IMR-90 (cell line): Measurements from ENCODE around the gene DNMT3L. TPM values are rescaled to one million over a fixed set of nuclear protein-coding genes. Genes with fewer than 3 reads are reported as not detected.

Experiments
- ATAC-seq: fragments of 200-7000 bp; cut with Tn5 transposase; 2 replicates; pipeline ENCODE4 v1.9.1; 2020; ENCODE audit warnings: low read depth, mild to moderate bottlenecking, moderate library complexity
- BruUV-seq: library from RNA; stranded (reverse); fragments of 400-500 nt; replicated peaks from 2 replicates; lab custom pipeline; 2021; lab: Mats Ljungman, UMichigan
- CTCF ChIA-PET: fragments of 300-600 bp; formaldehyde crosslinking; extraction: SDS; loops from one replicate; lab custom pipeline; 2021; ENCODE audit warnings: antibody characterized with exemption; lab: Yijun Ruan, JAX
- POLR2A ChIA-PET: fragments of 300-600 bp; sonication (Branson Sonifier 250); formaldehyde crosslinking; loops from one replicate; lab custom pipeline; 2022; ENCODE audit warnings: antibody characterized with exemption; ENCODE audit not compliant: unreplicated experiment; lab: Charles Lee
- DNase-seq: peaks from one replicate; pipeline ENCODE4 v3.0.0; 2013
- H2AFZ ChIP-seq: replicated peaks from 2 replicates; pipeline ENCODE3; 2013; ENCODE audit warnings: low read length, mild to moderate bottlenecking; ENCODE audit not compliant: poor library complexity
- H2AK5ac ChIP-seq: 2 replicates; pipeline ENCODE4 v1.6.1; 2013; ENCODE audit warnings: low read depth, low read length, inconsistent platforms
- H2AK9ac ChIP-seq: replicated peaks from 2 replicates; pipeline ENCODE3; 2013; ENCODE audit warnings: mild to moderate bottlenecking, low read depth, low read length, moderate library complexity; ENCODE audit not compliant: poor library complexity
- H2BK120ac ChIP-seq: 2 replicates; pipeline ENCODE4 v1.6.1; 2013; ENCODE audit warnings: low read depth, low read length, inconsistent platforms
- H2BK15ac ChIP-seq: 3 replicates; pipeline ENCODE4 v1.6.1; 2013; ENCODE audit warnings: low read depth, low read length, inconsistent platforms
- H2BK20ac ChIP-seq: 2 replicates; pipeline ENCODE4 v1.6.1; 2013; ENCODE audit warnings: low read depth, mild to moderate bottlenecking, inconsistent platforms, low read length, moderate library complexity
- H2BK5ac ChIP-seq: 2 replicates; pipeline ENCODE4 v1.6.1; 2013; ENCODE audit warnings: mild to moderate bottlenecking, low read depth, low read length, inconsistent platforms; ENCODE audit not compliant: poor library complexity, severe bottlenecking
- H3K14ac ChIP-seq: replicated peaks from 2 replicates; pipeline ENCODE4 v1.6.1; 2013; ENCODE audit warnings: low read depth, low read length, inconsistent platforms
- H3K18ac ChIP-seq: 2 replicates; pipeline ENCODE4 v1.6.1; 2013; ENCODE audit warnings: low read depth, low read length, control low read depth
- H3K23ac ChIP-seq: 2 replicates; pipeline ENCODE4 v1.6.1; 2013; ENCODE audit warnings: low read depth, low read length, inconsistent platforms
- H3K27ac ChIP-seq: 2 replicates; pipeline ENCODE4 v1.5.1; 2013; ENCODE audit warnings: mild to moderate bottlenecking, control low read depth, low read length; ENCODE audit not compliant: insufficient read depth
- H3K27me3 ChIP-seq: 2 replicates; pipeline ENCODE4 v1.6.1; 2013; ENCODE audit warnings: low read length; ENCODE audit not compliant: control insufficient read depth, insufficient read depth
- H3K36me3 ChIP-seq: 2 replicates; pipeline ENCODE4 v1.6.1; 2013; ENCODE audit warnings: low read length, mixed read lengths; ENCODE audit not compliant: control insufficient read depth, insufficient read depth
- H3K4ac ChIP-seq: 2 replicates; pipeline ENCODE4 v1.6.1; 2013; ENCODE audit warnings: low read depth, low read length, inconsistent platforms
- H3K4me1 ChIP-seq: 2 replicates; pipeline ENCODE4 v1.6.1; 2013; ENCODE audit warnings: low read length, mixed read lengths; ENCODE audit not compliant: control insufficient read depth, insufficient read depth
- H3K4me2 ChIP-seq: 2 replicates; pipeline ENCODE4 v1.6.1; 2013; ENCODE audit warnings: low read depth, mild to moderate bottlenecking, control low read depth, low read length, moderate library complexity
- H3K4me3 ChIP-seq: 2 replicates; pipeline ENCODE4 v1.5.1; 2013; ENCODE audit warnings: low read depth, mild to moderate bottlenecking, control low read depth, low read length, moderate library complexity; ENCODE audit not compliant: insufficient read depth
- H3K56ac ChIP-seq: 2 replicates; pipeline ENCODE4 v1.6.1; 2013; ENCODE audit warnings: low read length, inconsistent platforms; ENCODE audit not compliant: insufficient read depth; ENCODE audit errors: extremely low read depth
- H3K79me1 ChIP-seq, 2 experiments: 2 replicates each; pipeline ENCODE4 v1.6.1; 2013; ENCODE audit warnings: low read length in 2 of 2, inconsistent platforms in 1 of 2, low read depth in 1 of 2
- H3K9ac ChIP-seq: 2 replicates; pipeline ENCODE4 v1.6.1; 2013; ENCODE audit warnings: low read depth, low read length, control low read depth
- H3K9me1 ChIP-seq: 2 replicates; pipeline ENCODE4 v1.6.1; 2013; ENCODE audit warnings: low read length, inconsistent platforms; ENCODE audit not compliant: insufficient read depth
- H3K9me3 ChIP-seq: 2 replicates; pipeline ENCODE4 v1.6.1; 2013; ENCODE audit warnings: low read length; ENCODE audit not compliant: control insufficient read depth, insufficient read depth
- H4K20me1 ChIP-seq: 2 replicates; pipeline ENCODE4 v1.6.1; 2013; ENCODE audit warnings: low read length, inconsistent platforms; ENCODE audit not compliant: insufficient read depth
- H4K5ac ChIP-seq: 2 replicates; pipeline ENCODE4 v1.6.1; 2013; ENCODE audit warnings: mild to moderate bottlenecking, low read depth, low read length, control low read depth
- H4K8ac ChIP-seq, 2 experiments: 2 replicates each; pipeline ENCODE4 v1.6.1; 2013; ENCODE audit warnings: low read depth in 2 of 2, low read length in 2 of 2, control low read depth in 1 of 2, inconsistent platforms in 1 of 2
- H4K91ac ChIP-seq: 2 replicates; pipeline ENCODE4 v1.6.1; 2013; ENCODE audit warnings: low read depth, low read length, inconsistent platforms; ENCODE audit not compliant: insufficient read depth
- BHLHE40 ChIP-seq: fragments of 150-350 bp; IDR thresholded peaks from 2 replicates; pipeline ENCODE4 v1.6.1; 2016; ENCODE audit warnings: mild to moderate bottlenecking, low read depth, low read length
- CEBPB ChIP-seq: IDR thresholded peaks from 2 replicates; pipeline ENCODE4 v1.6.1; 2012; ENCODE audit warnings: low read depth, low read length, improper control_type of control experiment
- CHD1 ChIP-seq: IDR thresholded peaks from 2 replicates; pipeline ENCODE4 v1.6.1; 2012; ENCODE audit warnings: low read depth, low read length, improper control_type of control experiment
- FOS ChIP-seq: fragments of 150-350 bp; IDR thresholded peaks from 2 replicates; pipeline ENCODE4 v1.6.1; 2016; ENCODE audit warnings: low read depth, low read length
- MAFK ChIP-seq: IDR thresholded peaks from 2 replicates; pipeline ENCODE4 v1.6.1; 2012; ENCODE audit warnings: low read depth, low read length, improper control_type of control experiment
- MAZ ChIP-seq: IDR thresholded peaks from 2 replicates; pipeline ENCODE4 v1.6.1; 2012; ENCODE audit warnings: low read depth, mild to moderate bottlenecking, low read length, improper control_type of control experiment, moderate library complexity, borderline replicate concordance
- MXI1 ChIP-seq: IDR thresholded peaks from 2 replicates; pipeline ENCODE4 v1.6.1; 2012; ENCODE audit warnings: low read depth, mild to moderate bottlenecking, low read length, moderate library complexity, borderline replicate concordance
- NFE2L2 ChIP-seq: fragments of 150-350 bp; IDR thresholded peaks from 2 replicates; pipeline ENCODE4 v1.6.1; 2016; ENCODE audit warnings: low read depth, mild to moderate bottlenecking, low read length
- POLR2A ChIP-seq: IDR thresholded peaks from 2 replicates; pipeline ENCODE4 v1.6.1; 2012; ENCODE audit warnings: mild to moderate bottlenecking, low read depth, low read length
- RAD21 ChIP-seq: IDR thresholded peaks from 2 replicates; pipeline ENCODE4 v1.6.1; 2012; ENCODE audit warnings: low read length, improper control_type of control experiment
- RCOR1 ChIP-seq: IDR thresholded peaks from 2 replicates; pipeline ENCODE4 v1.6.1; 2012; ENCODE audit warnings: mild to moderate bottlenecking, low read length, improper control_type of control experiment; ENCODE audit not compliant: insufficient replicate concordance
- RFX5 ChIP-seq: IDR thresholded peaks from 2 replicates; pipeline ENCODE4 v1.8.0; 2012; ENCODE audit warnings: low read depth, mild to moderate bottlenecking, low read length, moderate library complexity
- WGBS, 2 experiments: methylation state at CpG; one replicate each; pipeline versions ENCODE4 v1.1.5 to v1.1.7; 2013; ENCODE audit warnings: missing lambda C conversion rate in 2 of 2; ENCODE audit not compliant: insufficient read length in 1 of 2; ENCODE audit errors: extremely low coverage in 2 of 2; 5-methylcytosine and 5-hydroxymethylcytosine counted together
- dilution Hi-C: fragments of 300-500 bp; cut with HindIII; formaldehyde crosslinking; loops from one replicate; pipeline ENCODE4 v1.14.3; 2018; ENCODE audit warnings: low sequenced_read_pairs; ENCODE audit not compliant: unreplicated experiment
- in situ Hi-C: fragments of 300-500 bp; cut with MboI; formaldehyde crosslinking; loops from 3 replicates; pipeline ENCODE4 v1.14.3; 2019; ENCODE audit warnings: low sequenced_read_pairs, inconsistent platforms, mixed read lengths
- intact Hi-C: fragments of 100-400 bp; cut with micrococcal nuclease; formaldehyde crosslinking; loops from 2 replicates; pipeline ENCODE4 v1.10.0; 2022
- polyA plus RNA-seq, 3 experiments: library from polyadenylated mRNA; depleted of rRNA; stranded (reverse); fragments of >200 nt; gene quantifications; 2 replicates each; pipeline ENCODE4 v1.2.3, GENCODE V29; 2012; ENCODE audit warnings: low replicate concordance in 1 of 3
- total RNA-seq: library from RNA; depleted of rRNA; stranded (reverse); fragments of >200 nt; gene quantifications from 2 replicates; pipeline ENCODE4 v1.2.3, GENCODE V29; 2012
- TF ChIP-seq, protein P1 (sequence below): conservative IDR thresholded peaks from 2 replicates; pipeline ENCODE4 v1.5.1; 2012; ENCODE audit warnings: mild to moderate bottlenecking, low read depth, low read length, improper control_type of control experiment
- TF ChIP-seq, protein P2 (sequence below): fragments of 150-350 bp; IDR thresholded peaks from 2 replicates; pipeline ENCODE4 v1.6.1; 2016; ENCODE audit warnings: low read depth, mild to moderate bottlenecking, low read length, moderate library complexity, borderline replicate concordance
- TF ChIP-seq, protein P3 (sequence below): fragments of 150-350 bp; IDR thresholded peaks from 2 replicates; pipeline ENCODE4 v1.6.1; 2017; ENCODE audit warnings: mild to moderate bottlenecking, antibody characterized with exemption, low read length, low read depth

DNMT3L gene
- total and polyA plus RNA-seq, 2 of the 4 experiments (the other 2 are of a cell fraction), result not detected

DNA sequence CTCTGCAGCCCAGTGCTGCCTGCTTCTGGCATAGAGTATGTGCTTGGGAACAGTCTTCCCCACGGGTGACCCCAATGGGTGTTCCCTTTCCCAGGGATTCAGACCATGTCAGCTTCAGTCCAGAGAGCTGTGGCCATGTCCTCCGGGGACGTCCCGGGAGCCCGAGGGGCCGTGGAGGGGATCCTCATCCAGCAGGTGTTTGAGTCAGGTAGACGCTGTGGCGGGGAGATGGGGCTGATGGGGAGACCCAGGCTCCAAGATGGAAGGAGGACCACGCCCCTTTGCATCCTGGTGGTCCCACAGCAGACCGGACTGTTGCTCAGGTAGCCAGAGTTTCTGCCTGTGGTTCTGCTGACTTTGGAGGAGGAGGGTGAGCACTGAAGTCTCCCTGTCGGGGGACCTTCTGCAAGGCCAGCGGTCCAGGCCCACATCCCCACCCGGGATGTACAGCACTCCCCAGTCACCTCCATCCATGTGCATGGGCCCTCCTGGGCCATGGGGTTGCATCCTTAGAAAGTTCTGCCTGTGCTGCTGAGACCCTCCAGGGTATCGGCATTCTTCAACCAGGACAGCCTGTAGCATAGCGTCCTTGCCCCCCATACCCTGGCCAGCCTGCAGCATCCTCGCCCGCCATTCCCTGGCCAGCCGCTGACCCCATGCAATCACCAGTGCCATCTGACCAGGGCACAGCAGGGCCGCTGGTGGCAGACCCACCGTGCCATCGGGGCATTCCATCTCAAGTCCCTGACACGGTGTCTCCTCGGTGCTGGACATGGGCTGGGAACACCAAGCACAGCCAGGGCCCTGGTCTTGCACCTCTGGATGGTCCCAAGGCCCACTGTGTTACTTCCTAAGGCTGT is 26.8 kb upstream of the DNMT3L start:
- H3K56ac ChIP-seq, result no peak overlapping the region
- no peak overlapping the region for H2AK5ac ChIP-seq
- peaks cover 4% of the 10 kb centered on the region; the same call in 1 of the 2 replicates for H3K4me1 ChIP-seq
- no peak overlapping the region for H2AK9ac ChIP-seq
- no peaks in the 10 kb centered on the region for H4K20me1 ChIP-seq
- no peak overlapping the region for H4K8ac ChIP-seq
- no peak overlapping the region for H3K14ac ChIP-seq
- no peak overlapping the region for H2BK20ac ChIP-seq
- CTCF ChIA-PET, result no interaction called here
- H3K4me2 ChIP-seq, result no peak overlapping the region
- intact Hi-C loops (no loop called here), dilution Hi-C loops (no loop called here), in situ Hi-C loops (no loop called here)
- H2BK5ac ChIP-seq, result no peak overlapping the region
- no TSS peak for BruUV-seq
- H4K5ac ChIP-seq, result no peak overlapping the region
- no peak overlapping the region for H3K9ac ChIP-seq
- no peak overlapping the region for H2BK120ac ChIP-seq
- no peak overlapping the region for H2BK15ac ChIP-seq
- DNase-seq (no peak), ATAC-seq (no peak)
- no peak overlapping the region for H3K4me3 ChIP-seq
- H3K27me3 ChIP-seq, result peaks cover 26% of the 10 kb centered on the region; the same call in 1 of the 2 replicates
- no peak overlapping the region for H3K23ac ChIP-seq
- no peaks in the 10 kb centered on the region for H3K36me3 ChIP-seq
- no peak overlapping the region for H3K18ac ChIP-seq
- H3K4ac ChIP-seq, result no peak overlapping the region
- WGBS, 2 experiments, result 77% methylated on average over 13 of the region's 23 CpGs; no CpG with 5 or more reads in 1 of the 2 experiments
- POLR2A ChIA-PET, result no interaction called here
- H3K27ac ChIP-seq, result no peak overlapping the region
- H3K79me1 ChIP-seq, result no peaks in the 10 kb centered on the region
- no peaks in the 10 kb centered on the region for H3K9me1 ChIP-seq
- no peak overlapping the region for H4K91ac ChIP-seq
- H2AFZ ChIP-seq, result peak overlapping the region; percentile 21
- no peaks in the 10 kb centered on the region for H3K9me3 ChIP-seq
- TF ChIP-seq MAFK (no peak), MXI1 (no peak), BHLHE40 (no peak), CEBPB (no peak), CHD1 (no peak), RAD21 (no peak), FOS (no peak), POLR2A (no peak), NFE2L2 (no peak), RFX5 (no peak), RCOR1 (no peak), MAZ (no peak)
- TF ChIP-seq, protein P1, sequence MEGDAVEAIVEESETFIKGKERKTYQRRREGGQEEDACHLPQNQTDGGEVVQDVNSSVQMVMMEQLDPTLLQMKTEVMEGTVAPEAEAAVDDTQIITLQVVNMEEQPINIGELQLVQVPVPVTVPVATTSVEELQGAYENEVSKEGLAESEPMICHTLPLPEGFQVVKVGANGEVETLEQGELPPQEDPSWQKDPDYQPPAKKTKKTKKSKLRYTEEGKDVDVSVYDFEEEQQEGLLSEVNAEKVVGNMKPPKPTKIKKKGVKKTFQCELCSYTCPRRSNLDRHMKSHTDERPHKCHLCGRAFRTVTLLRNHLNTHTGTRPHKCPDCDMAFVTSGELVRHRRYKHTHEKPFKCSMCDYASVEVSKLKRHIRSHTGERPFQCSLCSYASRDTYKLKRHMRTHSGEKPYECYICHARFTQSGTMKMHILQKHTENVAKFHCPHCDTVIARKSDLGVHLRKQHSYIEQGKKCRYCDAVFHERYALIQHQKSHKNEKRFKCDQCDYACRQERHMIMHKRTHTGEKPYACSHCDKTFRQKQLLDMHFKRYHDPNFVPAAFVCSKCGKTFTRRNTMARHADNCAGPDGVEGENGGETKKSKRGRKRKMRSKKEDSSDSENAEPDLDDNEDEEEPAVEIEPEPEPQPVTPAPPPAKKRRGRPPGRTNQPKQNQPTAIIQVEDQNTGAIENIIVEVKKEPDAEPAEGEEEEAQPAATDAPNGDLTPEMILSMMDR, result no peak
- TF ChIP-seq, protein P2, sequence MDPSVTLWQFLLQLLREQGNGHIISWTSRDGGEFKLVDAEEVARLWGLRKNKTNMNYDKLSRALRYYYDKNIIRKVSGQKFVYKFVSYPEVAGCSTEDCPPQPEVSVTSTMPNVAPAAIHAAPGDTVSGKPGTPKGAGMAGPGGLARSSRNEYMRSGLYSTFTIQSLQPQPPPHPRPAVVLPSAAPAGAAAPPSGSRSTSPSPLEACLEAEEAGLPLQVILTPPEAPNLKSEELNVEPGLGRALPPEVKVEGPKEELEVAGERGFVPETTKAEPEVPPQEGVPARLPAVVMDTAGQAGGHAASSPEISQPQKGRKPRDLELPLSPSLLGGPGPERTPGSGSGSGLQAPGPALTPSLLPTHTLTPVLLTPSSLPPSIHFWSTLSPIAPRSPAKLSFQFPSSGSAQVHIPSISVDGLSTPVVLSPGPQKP, result no peak
- TF ChIP-seq, protein P3, sequence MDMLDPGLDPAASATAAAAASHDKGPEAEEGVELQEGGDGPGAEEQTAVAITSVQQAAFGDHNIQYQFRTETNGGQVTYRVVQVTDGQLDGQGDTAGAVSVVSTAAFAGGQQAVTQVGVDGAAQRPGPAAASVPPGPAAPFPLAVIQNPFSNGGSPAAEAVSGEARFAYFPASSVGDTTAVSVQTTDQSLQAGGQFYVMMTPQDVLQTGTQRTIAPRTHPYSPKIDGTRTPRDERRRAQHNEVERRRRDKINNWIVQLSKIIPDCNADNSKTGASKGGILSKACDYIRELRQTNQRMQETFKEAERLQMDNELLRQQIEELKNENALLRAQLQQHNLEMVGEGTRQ, result no peak
